HepG2 (cell line): Measurements from ENCODE around the gene PHRF1. TPM values are rescaled to one million over a fixed set of nuclear protein-coding genes. Genes with fewer than 3 reads are reported as not detected.

ENCODE experiments used
- ADNP ChIP-seq: sonication (generic); formaldehyde crosslinking; IDR thresholded peaks from 2 replicates; pipeline ENCODE4 v1.4.0; 2020; ENCODE audit warnings: missing genetic modification reagents
- FOXK2 ChIP-seq: fragments of 450-650 bp; IDR thresholded peaks from 2 replicates; pipeline ENCODE4 v1.6.1; 2016
- GLI4 ChIP-seq: sonication (generic); formaldehyde crosslinking; IDR thresholded peaks from 2 replicates; pipeline ENCODE4 v1.5.1; 2020; ENCODE audit warnings: missing genetic modification reagents, mild to moderate bottlenecking, moderate library complexity, borderline replicate concordance
- LBX2 ChIP-seq: sonication (generic); formaldehyde crosslinking; IDR thresholded peaks from 2 replicates; pipeline ENCODE4 v1.5.0; 2020; ENCODE audit warnings: missing genetic modification reagents, mild to moderate bottlenecking, borderline replicate concordance
- MBD4 ChIP-seq: IDR thresholded peaks from 2 replicates; pipeline ENCODE4 v1.6.1; 2012; ENCODE audit warnings: low read length, inconsistent platforms, borderline replicate concordance
- MEIS1 ChIP-seq: sonication (generic); formaldehyde crosslinking; IDR thresholded peaks from 2 replicates; pipeline ENCODE4 v1.9.0; 2021; ENCODE audit warnings: mild to moderate bottlenecking, missing genetic modification reagents, moderate library complexity, borderline replicate concordance
- MXD3 ChIP-seq: IDR thresholded peaks from 2 replicates; pipeline ENCODE4 v1.6.1; 2016; ENCODE audit warnings: mild to moderate bottlenecking, missing biosample characterization, missing genetic modification reagents
- NFATC3 ChIP-seq: sonication (generic); formaldehyde crosslinking; IDR thresholded peaks from 2 replicates; pipeline ENCODE4 v1.5.1; 2020; ENCODE audit warnings: mild to moderate bottlenecking, missing genetic modification reagents
- NFIC ChIP-seq: IDR thresholded peaks from 2 replicates; pipeline ENCODE4 v1.6.1; 2012; ENCODE audit warnings: mild to moderate bottlenecking, low read length, inconsistent platforms
- NFKB2 ChIP-seq: sonication (generic); formaldehyde crosslinking; IDR thresholded peaks from 2 replicates; pipeline ENCODE4 v1.4.0; 2020; ENCODE audit warnings: missing genetic modification reagents, borderline replicate concordance
- NR2C2 ChIP-seq: sonication (generic); formaldehyde crosslinking; IDR thresholded peaks from 2 replicates; pipeline ENCODE4 v1.4.0; 2020; ENCODE audit warnings: missing genetic modification reagents, mild to moderate bottlenecking, moderate library complexity, borderline replicate concordance
- PAX8 ChIP-seq: sonication (generic); formaldehyde crosslinking; IDR thresholded peaks from 2 replicates; pipeline ENCODE4 v1.8.0; 2022; ENCODE audit warnings: mild to moderate bottlenecking, missing genetic modification reagents, borderline replicate concordance
- PCBP1 ChIP-seq: fragments of 200-400 bp; formaldehyde crosslinking; IDR thresholded peaks from 2 replicates; pipeline ENCODE4 v1.6.1; 2017; ENCODE audit warnings: mild to moderate bottlenecking, low read depth, low read length, borderline replicate concordance
- TCF7L2 ChIP-seq: IDR thresholded peaks from 2 replicates; pipeline ENCODE4 v1.6.1; 2011; ENCODE audit warnings: mild to moderate bottlenecking, low read depth, low read length, moderate library complexity
- TOE1 ChIP-seq: sonication (generic); formaldehyde crosslinking; IDR thresholded peaks from 2 replicates; pipeline ENCODE4 v1.4.0; 2020; ENCODE audit warnings: mild to moderate bottlenecking, missing genetic modification reagents
- USF2 ChIP-seq, 2 experiments: sonication (generic) in 1 of 2; formaldehyde crosslinking in 1 of 2; IDR thresholded peaks; 2 replicates each; pipeline versions ENCODE4 v1.5.1 to v1.6.1; 2011 to 2020; ENCODE audit warnings: borderline replicate concordance in 1 of 2, low read depth in 1 of 2, low read length in 1 of 2, mild to moderate bottlenecking in 1 of 2, missing genetic modification reagents in 1 of 2, moderate library complexity in 1 of 2
- ZNF225 ChIP-seq: sonication (generic); formaldehyde crosslinking; IDR thresholded peaks from 2 replicates; pipeline ENCODE4 v1.4.0; 2020; ENCODE audit warnings: mild to moderate bottlenecking, missing genetic modification reagents
- ZNF367 ChIP-seq: sonication (generic); formaldehyde crosslinking; IDR thresholded peaks from 2 replicates; pipeline ENCODE4 v1.4.0; 2020; ENCODE audit warnings: missing genetic modification reagents, borderline replicate concordance
- ZNF383 ChIP-seq: sonication (generic); formaldehyde crosslinking; IDR thresholded peaks from 2 replicates; pipeline ENCODE4 v1.4.0; 2020; ENCODE audit warnings: missing genetic modification reagents, mild to moderate bottlenecking, borderline replicate concordance
- ZNF720 ChIP-seq: sonication (generic); formaldehyde crosslinking; IDR thresholded peaks from 2 replicates; pipeline ENCODE4 v1.4.0; 2020; ENCODE audit warnings: missing genetic modification reagents
- ZSCAN25 ChIP-seq: sonication (generic); formaldehyde crosslinking; IDR thresholded peaks from 2 replicates; pipeline ENCODE4 v1.8.0; 2022; ENCODE audit warnings: mild to moderate bottlenecking, missing genetic modification reagents
- polyA plus RNA-seq, 8 experiments: library from polyadenylated mRNA; depleted of rRNA in 3 of 8; stranded (reverse) in 7 of 8; unstranded in 1 of 8; fragments of >200 nt; fragmentation: Illumina TruSeq in 4 of 8; extraction: Trizol in 4 of 8; gene quantifications; 2 replicates each; pipeline versions ENCODE4 v1.2.1 to v1.2.3, GENCODE V29; 2011 to 2016; ENCODE audit warnings: low read depth in 4 of 8, missing spikeins in 1 of 8, mixed read lengths in 1 of 8; ENCODE audit not compliant: insufficient read depth in 1 of 8
- total RNA-seq, 5 experiments: library from RNA; depleted of rRNA; stranded (reverse); fragments of >200 nt; fragmentation: Illumina TruSeq; extraction: Trizol; gene quantifications; 2 replicates each; pipeline ENCODE4 v1.2.3, GENCODE V29; 2016; ENCODE audit warnings: low read depth in 1 of 5
- TF ChIP-seq, protein P1 (sequence below): sonication (generic); formaldehyde crosslinking; IDR thresholded peaks from 2 replicates; pipeline ENCODE4 v1.4.0; 2020; ENCODE audit warnings: missing genetic modification reagents, borderline replicate concordance
- TF ChIP-seq, protein P2 (sequence below): sonication (generic); formaldehyde crosslinking; IDR thresholded peaks from 2 replicates; pipeline ENCODE4 v1.4.0; 2020; ENCODE audit warnings: mild to moderate bottlenecking, missing genetic modification reagents

The PHRF1 gene
- total and polyA plus RNA-seq, 2 of the 13 experiments (the other 11 are each of a cell fraction or from before 2014, with no cell fraction given), result 8.2 to 16.7 TPM

- TF ChIP-seq, protein P1, sequence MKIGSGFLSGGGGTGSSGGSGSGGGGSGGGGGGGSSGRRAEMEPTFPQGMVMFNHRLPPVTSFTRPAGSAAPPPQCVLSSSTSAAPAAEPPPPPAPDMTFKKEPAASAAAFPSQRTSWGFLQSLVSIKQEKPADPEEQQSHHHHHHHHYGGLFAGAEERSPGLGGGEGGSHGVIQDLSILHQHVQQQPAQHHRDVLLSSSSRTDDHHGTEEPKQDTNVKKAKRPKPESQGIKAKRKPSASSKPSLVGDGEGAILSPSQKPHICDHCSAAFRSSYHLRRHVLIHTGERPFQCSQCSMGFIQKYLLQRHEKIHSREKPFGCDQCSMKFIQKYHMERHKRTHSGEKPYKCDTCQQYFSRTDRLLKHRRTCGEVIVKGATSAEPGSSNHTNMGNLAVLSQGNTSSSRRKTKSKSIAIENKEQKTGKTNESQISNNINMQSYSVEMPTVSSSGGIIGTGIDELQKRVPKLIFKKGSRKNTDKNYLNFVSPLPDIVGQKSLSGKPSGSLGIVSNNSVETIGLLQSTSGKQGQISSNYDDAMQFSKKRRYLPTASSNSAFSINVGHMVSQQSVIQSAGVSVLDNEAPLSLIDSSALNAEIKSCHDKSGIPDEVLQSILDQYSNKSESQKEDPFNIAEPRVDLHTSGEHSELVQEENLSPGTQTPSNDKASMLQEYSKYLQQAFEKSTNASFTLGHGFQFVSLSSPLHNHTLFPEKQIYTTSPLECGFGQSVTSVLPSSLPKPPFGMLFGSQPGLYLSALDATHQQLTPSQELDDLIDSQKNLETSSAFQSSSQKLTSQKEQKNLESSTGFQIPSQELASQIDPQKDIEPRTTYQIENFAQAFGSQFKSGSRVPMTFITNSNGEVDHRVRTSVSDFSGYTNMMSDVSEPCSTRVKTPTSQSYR (CRISPR knock-in tag), result peak; percentile 27; the same call in 1 of the 2 replicates
- TF ChIP-seq MEIS1, result no peak
- TF ChIP-seq LBX2, result 0 out of 2 replicates have a peak, but pooled peaks have one; percentile 67
- TF ChIP-seq ZNF720 (CRISPR knock-in tag), result no peak
- no peak for TF ChIP-seq ZNF383
- TF ChIP-seq ZNF225 (CRISPR knock-in tag), result 0 out of 2 replicates have a peak, but pooled peaks have one; percentile 33
- TF ChIP-seq ADNP (CRISPR knock-in tag), result no peak
- TF ChIP-seq PAX8, result no peak
- TF ChIP-seq ZSCAN25 (CRISPR knock-in tag), result peak; percentile 61; the same call in 1 of the 2 replicates
- no peak for TF ChIP-seq MXD3 (CRISPR knock-in tag)
- TF ChIP-seq MBD4, result no peak
- no peak for TF ChIP-seq NFATC3
- TF ChIP-seq ZNF367, result no peak
- no peak for TF ChIP-seq FOXK2
- TF ChIP-seq, protein P2, sequence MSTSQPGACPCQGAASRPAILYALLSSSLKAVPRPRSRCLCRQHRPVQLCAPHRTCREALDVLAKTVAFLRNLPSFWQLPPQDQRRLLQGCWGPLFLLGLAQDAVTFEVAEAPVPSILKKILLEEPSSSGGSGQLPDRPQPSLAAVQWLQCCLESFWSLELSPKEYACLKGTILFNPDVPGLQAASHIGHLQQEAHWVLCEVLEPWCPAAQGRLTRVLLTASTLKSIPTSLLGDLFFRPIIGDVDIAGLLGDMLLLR (CRISPR knock-in tag), result no peak; the same call in 1 of the 2 replicates
- no peak for TF ChIP-seq TCF7L2
- TF ChIP-seq NFKB2 (CRISPR knock-in tag), result no peak; the same call in 1 of the 2 replicates
- no peak for TF ChIP-seq TOE1 (CRISPR knock-in tag)
- TF ChIP-seq NR2C2 (CRISPR knock-in tag), result peak; percentile 92
- no peak for TF ChIP-seq USF2 (IDR thresholded peaks at IDR 0.05; ENCODE audit: low read depth, low read length)
- no peak for TF ChIP-seq USF2 (CRISPR knock-in tag; IDR thresholded peaks at IDR 0.05; ENCODE audit: borderline replicate concordance)
- TF ChIP-seq NFIC, result no peak
- no peak for TF ChIP-seq PCBP1
- peak; percentile 40; the same call in 1 of the 2 replicates for TF ChIP-seq GLI4 (CRISPR knock-in tag)
Observed at GRCh38 chr11:560305-561147, 15.7 kb upstream of the PHRF1 start, which contains the start of the genes LMNTD2 and RASSF7 (continued).
